ENCODE data around the gene DIDO1.

DIDO1 gene

DNA sequence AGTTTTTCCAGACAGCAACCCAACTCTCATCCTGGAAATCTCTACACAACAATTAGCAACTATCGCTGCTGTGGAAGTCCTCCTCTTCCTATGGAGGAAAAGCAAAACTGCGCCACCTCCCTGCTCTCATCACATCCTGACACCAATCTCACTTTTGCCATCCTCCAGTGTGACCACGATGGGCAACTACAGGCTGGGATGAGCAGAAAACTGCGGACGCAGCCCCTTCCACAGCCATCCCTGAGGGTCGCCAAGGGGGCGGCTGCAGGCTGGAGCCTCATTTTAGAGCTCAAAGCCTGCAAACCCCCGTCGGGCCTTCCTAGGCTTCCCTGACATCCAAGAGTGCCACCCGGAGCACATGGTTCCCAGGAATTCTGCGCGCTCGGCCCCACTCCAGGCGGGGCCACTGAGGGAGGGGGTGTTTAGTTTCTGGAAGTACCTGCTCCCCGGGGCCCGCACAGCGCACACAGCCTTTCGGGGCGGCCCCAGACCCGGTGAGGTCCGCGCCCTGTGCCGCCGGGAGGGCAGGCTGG is 65.8 kb downstream of the DIDO1 start:
- no peak for DNase-seq
- no peak overlapping the region for H3K9ac ChIP-seq (ENCODE audit: low read length)

DNA sequence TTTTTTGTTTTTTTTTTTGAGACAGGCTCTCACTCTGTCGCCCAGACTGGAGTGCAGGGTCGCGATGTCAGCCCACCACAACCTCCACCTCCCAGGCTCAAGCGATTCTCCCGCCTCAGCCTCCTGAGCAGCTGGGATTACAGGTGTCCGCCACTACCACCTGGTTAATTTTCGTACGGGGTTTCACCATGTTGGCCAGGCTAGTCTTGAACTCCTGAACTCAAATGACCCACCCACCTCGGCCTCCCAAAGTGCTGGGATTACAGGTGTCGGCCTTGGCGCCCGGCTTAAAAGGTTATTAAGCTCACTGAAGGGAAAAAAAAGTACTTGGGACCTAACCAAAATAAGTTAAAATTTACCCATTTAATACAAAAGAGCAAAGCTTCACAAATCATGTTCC is 66.6 kb downstream of the DIDO1 start:
- Histone ChIP-seq H3K4me1 (ENCODE audit: low read length) (peaks cover 3% of the 10 kb centered on the region; the same call in 1 of the 2 replicates), H4K20me1 (ENCODE audit: insufficient read depth, low read length) (no peaks in the 10 kb centered on the region), H3K9me2 (replicated peaks; ENCODE audit: insufficient read depth, low read length) (no peaks in the 10 kb centered on the region), H3K27ac (ENCODE audit: low read length) (no peak overlapping the region), H3K4me2 (ENCODE audit: low read depth, low read length) (no peak overlapping the region), H3K4me3 (ENCODE audit: low read length) (no peak overlapping the region), H3K9me3 (replicated peaks; ENCODE audit: insufficient read depth, low read length) (no peaks in the 10 kb centered on the region), H3F3A (ENCODE audit: insufficient read depth, low read length) (no peaks in the 10 kb centered on the region), H3K27me3 (replicated peaks; ENCODE audit: insufficient read depth, low read length) (peaks cover 8% of the 10 kb centered on the region; the same call in 1 of the 2 replicates), H3K79me2 (ENCODE audit: low read length) (peaks cover 9% of the 10 kb centered on the region), H3K36me3 (replicated peaks; ENCODE audit: insufficient read depth, low read length) (no peaks in the 10 kb centered on the region), H3K9ac (ENCODE audit: low read length) (no peak overlapping the region), H2AFZ (ENCODE audit: low read length) (no peak overlapping the region)
- TF ChIP-seq, protein P1, sequence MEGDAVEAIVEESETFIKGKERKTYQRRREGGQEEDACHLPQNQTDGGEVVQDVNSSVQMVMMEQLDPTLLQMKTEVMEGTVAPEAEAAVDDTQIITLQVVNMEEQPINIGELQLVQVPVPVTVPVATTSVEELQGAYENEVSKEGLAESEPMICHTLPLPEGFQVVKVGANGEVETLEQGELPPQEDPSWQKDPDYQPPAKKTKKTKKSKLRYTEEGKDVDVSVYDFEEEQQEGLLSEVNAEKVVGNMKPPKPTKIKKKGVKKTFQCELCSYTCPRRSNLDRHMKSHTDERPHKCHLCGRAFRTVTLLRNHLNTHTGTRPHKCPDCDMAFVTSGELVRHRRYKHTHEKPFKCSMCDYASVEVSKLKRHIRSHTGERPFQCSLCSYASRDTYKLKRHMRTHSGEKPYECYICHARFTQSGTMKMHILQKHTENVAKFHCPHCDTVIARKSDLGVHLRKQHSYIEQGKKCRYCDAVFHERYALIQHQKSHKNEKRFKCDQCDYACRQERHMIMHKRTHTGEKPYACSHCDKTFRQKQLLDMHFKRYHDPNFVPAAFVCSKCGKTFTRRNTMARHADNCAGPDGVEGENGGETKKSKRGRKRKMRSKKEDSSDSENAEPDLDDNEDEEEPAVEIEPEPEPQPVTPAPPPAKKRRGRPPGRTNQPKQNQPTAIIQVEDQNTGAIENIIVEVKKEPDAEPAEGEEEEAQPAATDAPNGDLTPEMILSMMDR (IDR thresholded peaks at IDR 0.05; ENCODE audit: low read length): no peak
- no peak for TF ChIP-seq EZH2phosphoT487 (IDR thresholded peaks at IDR 0.05; ENCODE audit: low read length)
- no peak for DNase-seq

More for the DNA sequence above, 65.8 kb downstream of the DIDO1 start:
- no peaks in the 10 kb centered on the region for H3K36me3 ChIP-seq (replicated peaks; ENCODE audit: insufficient read depth, low read length)
- H3K4me3 ChIP-seq (ENCODE audit: low read length): no peak overlapping the region
- peaks cover 3% of the 10 kb centered on the region; the same call in 1 of the 2 replicates for H3K4me1 ChIP-seq (ENCODE audit: low read length)
- peaks cover 15% of the 10 kb centered on the region for H3K27me3 ChIP-seq (replicated peaks; ENCODE audit: insufficient read depth, low read length)
- H3K79me2 ChIP-seq (ENCODE audit: low read length): peaks cover 9% of the 10 kb centered on the region
- H4K20me1 ChIP-seq (ENCODE audit: insufficient read depth, low read length): no peaks in the 10 kb centered on the region
- no peaks in the 10 kb centered on the region for H3K9me3 ChIP-seq (replicated peaks; ENCODE audit: insufficient read depth, low read length)
- H3K4me2 ChIP-seq (ENCODE audit: low read depth, low read length): no peak overlapping the region
- H3K27ac ChIP-seq (ENCODE audit: low read length): no peak overlapping the region
- H3F3A ChIP-seq (ENCODE audit: insufficient read depth, low read length): no peaks in the 10 kb centered on the region
- H2AFZ ChIP-seq (ENCODE audit: low read length): no peak overlapping the region
- no peaks in the 10 kb centered on the region for H3K9me2 ChIP-seq (replicated peaks; ENCODE audit: insufficient read depth, low read length)
- TF ChIP-seq EZH2 (optimal IDR thresholded peaks at IDR 0.05; ENCODE audit: low read depth, low read length) (no peak), EZH2phosphoT487 (IDR thresholded peaks at IDR 0.05; ENCODE audit: low read length) (no peak)
- TF ChIP-seq, protein P1 (IDR thresholded peaks at IDR 0.05; ENCODE audit: low read length): no peak

DNA sequence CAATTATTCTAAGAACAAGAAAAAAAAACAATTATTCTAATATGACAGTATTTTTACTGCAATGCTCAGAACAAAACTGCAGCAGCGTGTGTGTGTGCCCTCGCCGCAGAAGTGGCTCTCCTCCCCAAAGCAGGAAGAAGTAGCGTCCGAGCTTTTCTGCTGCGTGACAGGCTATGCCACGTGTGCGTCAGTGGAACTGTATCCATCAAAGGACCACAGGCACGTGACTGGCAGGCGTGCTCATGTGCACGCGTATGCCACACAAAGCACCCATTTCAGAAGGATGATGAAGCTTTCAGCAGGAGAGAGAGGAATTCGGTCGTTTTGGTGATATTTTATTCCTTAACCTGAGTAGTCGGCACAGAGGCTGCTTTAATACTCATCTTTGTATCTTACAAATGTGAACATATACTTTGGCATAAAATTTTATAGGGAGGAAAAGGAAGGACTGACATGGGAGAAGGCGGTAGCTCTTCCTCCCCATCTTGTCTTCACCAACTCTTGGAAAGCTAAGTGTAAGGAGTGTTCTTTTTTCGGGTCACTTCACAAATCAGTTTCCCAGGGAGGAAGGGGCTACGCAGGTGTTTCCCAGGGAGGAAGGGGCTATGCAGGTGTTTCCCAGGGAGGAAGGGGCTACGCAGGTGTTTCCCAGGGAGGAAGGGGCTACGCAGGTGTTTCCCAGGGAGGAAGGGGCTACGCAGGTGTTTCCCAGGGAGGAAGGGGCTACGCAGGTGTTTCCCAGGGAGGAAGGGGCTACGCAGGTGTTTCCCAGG is 68.1 kb downstream of the DIDO1 start:
- TF ChIP-seq EZH2phosphoT487 (IDR thresholded peaks at IDR 0.05; ENCODE audit: low read length): no peak
- TF ChIP-seq, protein P1 (IDR thresholded peaks at IDR 0.05; ENCODE audit: low read length): no peak
- TF ChIP-seq EZH2 (optimal IDR thresholded peaks at IDR 0.05; ENCODE audit: low read depth, low read length): no peak
- no peak overlapping the region for H3K4me2 ChIP-seq (ENCODE audit: low read depth, low read length)

More for the DNA sequence above, 68.1 kb downstream of the DIDO1 start:
- H3K9me3 ChIP-seq (replicated peaks; ENCODE audit: insufficient read depth, low read length): no peaks in the 10 kb centered on the region
- H3K4me3 ChIP-seq (ENCODE audit: low read length): no peak overlapping the region
- H4K20me1 ChIP-seq (ENCODE audit: insufficient read depth, low read length): no peaks in the 10 kb centered on the region
- peaks cover 9% of the 10 kb centered on the region for H3K79me2 ChIP-seq (ENCODE audit: low read length)
- H3K27me3 ChIP-seq (replicated peaks; ENCODE audit: insufficient read depth, low read length): peaks cover 3% of the 10 kb centered on the region; the same call in 1 of the 2 replicates
- no peak overlapping the region for H2AFZ ChIP-seq (ENCODE audit: low read length)
- no peak overlapping the region for H3K9ac ChIP-seq (ENCODE audit: low read length)
- H3F3A ChIP-seq (ENCODE audit: insufficient read depth, low read length): no peaks in the 10 kb centered on the region
- H3K9me2 ChIP-seq (replicated peaks; ENCODE audit: insufficient read depth, low read length): no peaks in the 10 kb centered on the region
- H3K27ac ChIP-seq (ENCODE audit: low read length): no peak overlapping the region
- peaks cover 3% of the 10 kb centered on the region; the same call in 1 of the 2 replicates for H3K4me1 ChIP-seq (ENCODE audit: low read length)
- DNase-seq: no peak
- H3K36me3 ChIP-seq (replicated peaks; ENCODE audit: insufficient read depth, low read length): no peaks in the 10 kb centered on the region
